HG03280 (cell line): ENCODE results near the gene MLPH.

Experiments
- ATAC-seq: cut with Tn5 transposase; IDR thresholded peaks from one replicate; pipeline ENCODE4 v1.9.1; 2021; ENCODE audit warnings: mild to moderate bottlenecking, moderate library complexity; ENCODE audit not compliant: unreplicated experiment

Gene MLPH

GRCh38 chr2:237564526-237565131 is 77.6 kb downstream of the MLPH start:
- no peak for ATAC-seq

- no peak for ATAC-seq
Observed at GRCh38 chr2:237565974-237566373, 78.9 kb downstream of the MLPH start.

GRCh38 chr2:237566401-237567235 is 79.6 kb downstream of the MLPH start, which contains the start of gene PRLH:
TSS of gene PRLH (plus strand) at chr2:237566574. CDS start at chr2:237566574, 0 bp downstream.
- ATAC-seq: no peak

- no peak for ATAC-seq
Observed at GRCh38 chr2:237567276-237568029, 80.4 kb downstream of the MLPH start.

GRCh38 chr2:237568121-237568660 is 81.1 kb downstream of the MLPH start:
- ATAC-seq: no peak

GRCh38 chr2:237569041-237569440 is 82.0 kb downstream of the MLPH start:
- ATAC-seq: no peak

- ATAC-seq: no peak
Observed at GRCh38 chr2:237569896-237570295, 82.8 kb downstream of the MLPH start.

GRCh38 chr2:237570776-237571335 is 83.8 kb downstream of the MLPH start:
- ATAC-seq: no peak

- ATAC-seq: no peak
Observed at GRCh38 chr2:237571551-237571950, 84.5 kb downstream of the MLPH start.

- peak; percentile 91 for ATAC-seq
Observed at GRCh38 chr2:237572021-237572741, 85.1 kb downstream of the MLPH start.

GRCh38 chr2:237572742-237573101 is 85.7 kb downstream of the MLPH start:
- ATAC-seq: no peak

GRCh38 chr2:237573721-237574415 is 86.8 kb downstream of the MLPH start:
- no peak for ATAC-seq

- no peak for ATAC-seq
Observed at GRCh38 chr2:237574467-237574866, 87.4 kb downstream of the MLPH start.

- ATAC-seq: no peak
Observed at GRCh38 chr2:237574894-237575868, 88.1 kb downstream of the MLPH start.

- no peak for ATAC-seq
Observed at GRCh38 chr2:237575869-237576862, 89.1 kb downstream of the MLPH start.

- ATAC-seq: no peak
Observed at GRCh38 chr2:237576974-237577373, 89.9 kb downstream of the MLPH start.

- ATAC-seq: no peak
Observed at GRCh38 chr2:237577458-237577857, 90.4 kb downstream of the MLPH start.
